Measurements from ENCODE around the gene UAP1L1.
A peak's percentile ranks its signal among the peaks of the same experiment; 100 is the strongest.

DNA sequence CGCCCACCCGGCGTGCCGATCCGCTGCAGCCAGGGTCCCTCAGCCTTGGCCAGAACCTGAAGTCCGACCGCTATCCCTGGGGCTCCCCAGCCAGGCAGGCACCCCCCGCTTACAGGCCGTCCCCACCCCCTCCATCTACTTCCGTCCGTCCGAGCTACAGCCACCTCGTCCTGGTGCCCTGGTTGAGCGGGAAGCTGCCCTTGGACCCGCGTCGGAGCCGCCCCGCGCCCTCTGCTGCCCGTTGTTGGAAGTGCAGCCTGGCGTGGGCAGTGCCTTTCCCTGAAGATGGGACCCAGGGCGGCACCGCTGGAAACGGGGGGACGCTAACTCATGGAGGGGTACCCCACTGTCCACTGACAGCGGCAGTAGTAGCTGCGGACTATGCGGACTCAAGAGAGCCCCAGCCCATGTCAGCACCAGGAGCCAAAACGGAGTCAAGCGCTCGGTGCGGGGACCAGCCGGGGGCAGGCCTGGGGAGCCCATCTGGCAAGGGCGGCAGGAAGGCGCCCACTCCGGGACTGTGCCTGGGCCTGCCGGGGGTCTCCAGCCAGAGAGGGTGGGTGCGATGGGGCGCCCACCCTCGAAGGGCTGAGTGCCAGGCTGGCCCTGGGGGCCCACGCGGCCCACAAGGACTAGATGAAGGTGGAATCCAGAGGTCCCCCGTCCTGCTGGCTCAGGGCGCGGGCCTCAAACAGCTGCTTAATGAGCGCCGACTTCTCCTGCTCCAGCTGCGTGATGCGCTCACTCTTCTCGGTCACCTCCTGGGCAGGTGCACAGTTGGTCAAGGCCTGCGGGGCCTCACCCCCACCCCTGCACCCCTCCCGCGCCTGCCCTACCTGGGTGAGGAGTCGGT lies 13.1 kb upstream of the UAP1L1 start:
- peak; percentile 7 for TF ChIP-seq POLR2A (IDR thresholded peaks at IDR 0.05; ENCODE audit: extremely low read depth, insufficient read length)
- TF ChIP-seq, protein P1, sequence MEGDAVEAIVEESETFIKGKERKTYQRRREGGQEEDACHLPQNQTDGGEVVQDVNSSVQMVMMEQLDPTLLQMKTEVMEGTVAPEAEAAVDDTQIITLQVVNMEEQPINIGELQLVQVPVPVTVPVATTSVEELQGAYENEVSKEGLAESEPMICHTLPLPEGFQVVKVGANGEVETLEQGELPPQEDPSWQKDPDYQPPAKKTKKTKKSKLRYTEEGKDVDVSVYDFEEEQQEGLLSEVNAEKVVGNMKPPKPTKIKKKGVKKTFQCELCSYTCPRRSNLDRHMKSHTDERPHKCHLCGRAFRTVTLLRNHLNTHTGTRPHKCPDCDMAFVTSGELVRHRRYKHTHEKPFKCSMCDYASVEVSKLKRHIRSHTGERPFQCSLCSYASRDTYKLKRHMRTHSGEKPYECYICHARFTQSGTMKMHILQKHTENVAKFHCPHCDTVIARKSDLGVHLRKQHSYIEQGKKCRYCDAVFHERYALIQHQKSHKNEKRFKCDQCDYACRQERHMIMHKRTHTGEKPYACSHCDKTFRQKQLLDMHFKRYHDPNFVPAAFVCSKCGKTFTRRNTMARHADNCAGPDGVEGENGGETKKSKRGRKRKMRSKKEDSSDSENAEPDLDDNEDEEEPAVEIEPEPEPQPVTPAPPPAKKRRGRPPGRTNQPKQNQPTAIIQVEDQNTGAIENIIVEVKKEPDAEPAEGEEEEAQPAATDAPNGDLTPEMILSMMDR (IDR thresholded peaks at IDR 0.05; ENCODE audit: low read depth, low read length): peak; percentile 78
- TF ChIP-seq, protein P2, sequence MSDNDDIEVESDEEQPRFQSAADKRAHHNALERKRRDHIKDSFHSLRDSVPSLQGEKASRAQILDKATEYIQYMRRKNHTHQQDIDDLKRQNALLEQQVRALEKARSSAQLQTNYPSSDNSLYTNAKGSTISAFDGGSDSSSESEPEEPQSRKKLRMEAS (IDR thresholded peaks at IDR 0.05; ENCODE audit: low read depth, low read length): no peak
- no peak for TF ChIP-seq MYC (IDR thresholded peaks at IDR 0.05; ENCODE audit: low read depth, low read length)

All from NB4 (cell line).